ENCODE data around the gene ADARB1.

ADARB1 gene

GRCh38 chr21:45168522-45168921 is 94.1 kb downstream of the ADARB1 start:
- H3K9ac ChIP-seq (ENCODE audit: low read length) = no peak overlapping the region
- H3K27ac ChIP-seq (ENCODE audit: low read depth, low read length) = no peak overlapping the region
- TF ChIP-seq EZH2phosphoT487 (conservative IDR thresholded peaks at IDR 0.05; ENCODE audit: low read length) (no peak), CTCF (IDR thresholded peaks at IDR 0.05; ENCODE audit: insufficient read depth, low read length, poor library complexity, severe bottlenecking) (no peak)
- no peaks in the 10 kb centered on the region for H3K27me3 ChIP-seq (ENCODE audit: low read length)
- no peaks in the 10 kb centered on the region for H3F3A ChIP-seq (ENCODE audit: insufficient read depth)
- H3K36me3 ChIP-seq (ENCODE audit: low read length) = no peaks in the 10 kb centered on the region
- no peaks in the 10 kb centered on the region for H3K9me3 ChIP-seq (ENCODE audit: insufficient read depth, low read length)
- H3K4me3 ChIP-seq (ENCODE audit: insufficient read depth, low read length, poor library complexity, severe bottlenecking) = no peak overlapping the region
- no peaks in the 10 kb centered on the region for H4K20me1 ChIP-seq (ENCODE audit: low read depth, low read length)
- H3K9me2 ChIP-seq (replicated peaks; ENCODE audit: insufficient read depth, low read length) = no peaks in the 10 kb centered on the region
- H2AFZ ChIP-seq (ENCODE audit: low read depth, low read length, severe bottlenecking) = no peak overlapping the region
- no peak overlapping the region for H3K4me2 ChIP-seq (ENCODE audit: low read depth, low read length, poor library complexity, severe bottlenecking)
- H3K79me2 ChIP-seq (ENCODE audit: insufficient read depth, low read length) = no peaks in the 10 kb centered on the region

- H2AFZ ChIP-seq (ENCODE audit: low read depth, low read length, severe bottlenecking) = no peak overlapping the region
- H3K4me3 ChIP-seq (ENCODE audit: insufficient read depth, low read length, poor library complexity, severe bottlenecking) = no peak overlapping the region
- no peak overlapping the region for H3K4me2 ChIP-seq (ENCODE audit: low read depth, low read length, poor library complexity, severe bottlenecking)
- H4K20me1 ChIP-seq (ENCODE audit: low read depth, low read length) = no peaks in the 10 kb centered on the region
- no peaks in the 10 kb centered on the region for H3K9me2 ChIP-seq (replicated peaks; ENCODE audit: insufficient read depth, low read length)
- H3K36me3 ChIP-seq (ENCODE audit: low read length) = no peaks in the 10 kb centered on the region
- no peaks in the 10 kb centered on the region for H3F3A ChIP-seq (ENCODE audit: insufficient read depth)
- no peaks in the 10 kb centered on the region for H3K27me3 ChIP-seq (ENCODE audit: low read length)
- H3K79me2 ChIP-seq (ENCODE audit: insufficient read depth, low read length) = no peaks in the 10 kb centered on the region
- no peak for TF ChIP-seq EZH2phosphoT487 (conservative IDR thresholded peaks at IDR 0.05; ENCODE audit: low read length)
- no peak for TF ChIP-seq CTCF (IDR thresholded peaks at IDR 0.05; ENCODE audit: insufficient read depth, low read length, poor library complexity, severe bottlenecking)
- H3K9me3 ChIP-seq (ENCODE audit: insufficient read depth, low read length) = no peaks in the 10 kb centered on the region
- no peak overlapping the region for H3K27ac ChIP-seq (ENCODE audit: low read depth, low read length)
- no peak overlapping the region for H3K9ac ChIP-seq (ENCODE audit: low read length)
These were observed 94.6 kb downstream of the ADARB1 start for GRCh38 chr21:45169001-45169400.

- H3K4me2 ChIP-seq (ENCODE audit: low read depth, low read length, poor library complexity, severe bottlenecking) = no peak overlapping the region
- no peak overlapping the region for H3K27ac ChIP-seq (ENCODE audit: low read depth, low read length)
- no peaks in the 10 kb centered on the region for H3K36me3 ChIP-seq (ENCODE audit: low read length)
- H3K4me3 ChIP-seq (ENCODE audit: insufficient read depth, low read length, poor library complexity, severe bottlenecking) = no peak overlapping the region
- H3K9ac ChIP-seq (ENCODE audit: low read length) = no peak overlapping the region
- no peaks in the 10 kb centered on the region for H3K27me3 ChIP-seq (ENCODE audit: low read length)
- H2AFZ ChIP-seq (ENCODE audit: low read depth, low read length, severe bottlenecking) = no peak overlapping the region
- TF ChIP-seq EZH2phosphoT487 (conservative IDR thresholded peaks at IDR 0.05; ENCODE audit: low read length) (no peak), CTCF (IDR thresholded peaks at IDR 0.05; ENCODE audit: insufficient read depth, low read length, poor library complexity, severe bottlenecking) (no peak)
- no peaks in the 10 kb centered on the region for H4K20me1 ChIP-seq (ENCODE audit: low read depth, low read length)
- H3K9me2 ChIP-seq (replicated peaks; ENCODE audit: insufficient read depth, low read length) = no peaks in the 10 kb centered on the region
- H3K9me3 ChIP-seq (ENCODE audit: insufficient read depth, low read length) = no peaks in the 10 kb centered on the region
- no peaks in the 10 kb centered on the region for H3F3A ChIP-seq (ENCODE audit: insufficient read depth)
- no peaks in the 10 kb centered on the region for H3K79me2 ChIP-seq (ENCODE audit: insufficient read depth, low read length)
These were observed 95.3 kb downstream of the ADARB1 start for GRCh38 chr21:45169682-45170081.

All from SU-DHL-6 (cell line).